HG03108 (cell line): ENCODE data around the gene CHAC2.
"Not testable (repeated sequence)": the region's sequence is repeated elsewhere in the genome, so short reads cannot be mapped to it uniquely, and the experiment has no call there.

Source experiments
- ATAC-seq: cut with Tn5 transposase; IDR thresholded peaks from one replicate; pipeline ENCODE4 v1.9.1; 2021; ENCODE audit warnings: moderate library complexity; ENCODE audit not compliant: unreplicated experiment

The CHAC2 gene

DNA sequence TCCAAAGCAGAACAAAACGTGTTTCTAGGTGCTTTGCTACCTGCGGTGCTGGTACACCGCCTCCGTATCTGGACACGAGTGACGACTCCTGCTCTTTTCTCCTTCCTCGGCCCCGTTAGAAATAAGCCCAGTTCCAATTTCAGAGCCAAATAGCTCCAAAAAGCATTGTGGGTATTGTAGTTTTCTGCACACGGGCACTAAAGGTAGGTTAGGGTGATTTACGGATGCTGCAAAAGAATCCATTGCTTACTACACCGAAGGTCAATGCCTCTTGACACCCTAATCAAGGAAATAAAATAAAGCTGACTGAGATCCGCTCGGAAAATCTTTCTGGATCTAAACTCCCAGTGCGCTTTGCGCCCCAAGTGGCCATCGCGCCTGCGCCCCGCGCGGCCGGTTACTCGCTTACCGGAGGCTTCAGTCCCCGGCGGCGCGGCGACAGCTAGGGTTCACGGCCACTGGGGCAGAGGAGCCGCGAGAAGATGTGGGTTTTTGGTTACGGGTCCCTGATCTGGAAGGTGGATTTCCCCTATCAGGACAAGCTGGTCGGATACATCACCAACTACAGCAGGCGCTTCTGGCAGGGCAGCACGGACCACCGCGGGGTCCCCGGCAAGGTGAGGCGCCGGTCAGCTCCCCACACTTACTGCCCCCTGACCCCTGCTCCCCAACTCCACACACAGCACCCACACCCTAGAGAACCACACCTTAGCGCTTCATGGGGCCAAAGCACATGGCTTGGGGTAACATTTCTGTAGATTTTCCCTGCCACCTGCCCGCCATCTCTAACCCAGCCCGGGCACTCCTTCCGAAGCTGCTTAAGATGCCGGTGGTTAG, at the start of gene CHAC2:
Gene CHAC2, plus strand, starts transcription at position 400 of the 837 bp plus-strand sequence. Its CDS starts 83 bp downstream, at position 483.
- ATAC-seq: peak; percentile 91

DNA sequence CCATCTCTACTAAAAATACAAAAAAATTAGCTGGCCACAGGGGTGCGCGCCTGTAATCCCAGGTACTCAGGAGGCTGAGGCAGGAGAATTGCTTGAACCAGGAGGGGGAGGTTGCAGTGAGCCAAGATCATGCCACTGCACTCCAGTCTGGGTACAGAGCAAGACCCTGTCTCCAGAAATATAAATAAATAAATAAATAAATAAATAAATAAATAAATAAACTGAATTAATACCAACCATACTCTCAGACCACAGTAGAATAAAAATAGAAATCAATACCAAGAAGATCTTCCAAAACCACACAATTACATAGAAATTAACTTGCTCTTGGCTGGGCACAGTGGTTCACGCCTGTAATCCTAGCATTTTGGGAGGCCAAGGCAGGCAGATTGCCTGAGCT, 46.7 kb upstream of the CHAC2 start:
- ATAC-seq: not testable (repeated sequence)

DNA sequence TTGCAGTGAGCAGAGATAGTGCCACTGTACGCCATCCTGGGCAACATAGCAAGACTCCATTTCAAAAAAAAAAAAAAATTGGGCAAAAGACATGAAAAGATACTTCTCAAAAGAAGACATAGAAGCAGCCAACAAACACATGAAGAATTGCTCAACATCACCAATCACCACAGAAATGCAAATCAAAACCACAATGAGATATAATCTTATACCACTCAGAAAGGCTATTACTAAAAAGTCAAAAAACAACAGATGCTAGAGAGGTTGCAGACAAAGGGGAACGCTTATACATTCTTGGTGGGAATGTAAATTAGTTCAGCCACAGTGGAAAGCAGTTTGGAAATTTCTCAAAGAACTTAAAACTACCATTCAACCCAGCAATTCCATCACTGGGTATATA, 43.1 kb upstream of the CHAC2 start:
- no peak for ATAC-seq

DNA sequence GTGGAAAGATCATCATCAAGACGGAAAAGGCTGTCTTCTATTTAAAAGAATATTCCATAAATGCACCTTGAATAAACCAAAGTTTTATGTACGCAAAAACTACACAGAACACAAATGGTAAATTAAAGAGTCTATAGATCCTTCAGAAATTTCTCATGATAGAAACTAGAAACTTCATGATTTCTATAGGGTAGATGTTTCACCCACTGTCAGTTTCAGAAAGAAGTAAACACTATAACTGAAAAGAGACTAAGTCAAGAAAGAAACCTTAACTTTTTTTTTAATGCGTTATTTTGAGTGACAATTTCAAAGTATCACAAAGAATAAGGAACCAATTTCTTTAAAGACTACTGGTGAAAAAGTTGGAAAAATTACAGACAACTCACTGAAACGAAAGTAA, 41.9 kb upstream of the CHAC2 start:
- ATAC-seq: no peak

DNA sequence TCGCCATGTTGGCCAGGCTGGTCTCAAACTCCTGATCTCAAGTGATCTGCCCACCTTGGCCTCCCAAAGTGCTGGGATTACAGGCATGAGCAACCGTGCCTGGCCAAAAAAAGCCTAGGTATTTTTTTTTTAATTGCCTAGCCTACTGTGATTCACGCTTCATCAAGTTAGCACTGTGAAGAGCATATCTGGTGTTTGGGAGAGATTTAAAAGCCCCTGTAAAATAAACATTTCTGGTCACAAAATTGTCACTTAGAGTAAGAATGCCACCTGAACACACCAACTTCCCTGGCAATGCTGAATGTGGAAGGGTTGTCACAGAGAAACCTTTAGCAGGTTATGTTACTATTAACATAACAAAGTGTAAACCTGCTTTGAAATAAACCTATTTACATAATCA, 39.7 kb upstream of the CHAC2 start:
- ATAC-seq: no peak

- no peak for ATAC-seq
Measured at GRCh38 chr2:53729143-53729762, 38.4 kb upstream of the CHAC2 start.

DNA sequence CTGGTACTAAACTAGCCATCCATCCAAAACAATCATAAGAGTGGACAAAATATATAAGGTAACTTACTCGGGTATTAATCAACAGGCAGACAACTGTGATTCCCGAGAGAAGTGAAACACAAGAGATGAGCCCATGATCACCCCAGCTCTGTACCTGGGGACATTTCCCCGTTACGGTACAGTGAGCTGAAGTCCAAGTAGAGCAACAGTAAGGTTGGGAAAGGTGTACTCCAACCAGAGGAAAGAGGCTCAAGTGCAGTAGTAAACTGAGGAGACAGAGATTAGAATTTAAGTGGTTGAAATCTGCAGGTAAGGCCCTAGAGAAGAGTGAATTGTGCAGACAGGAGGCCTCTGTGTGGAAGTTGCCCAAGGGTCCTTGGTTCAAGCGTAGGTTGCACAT, 30.5 kb upstream of the CHAC2 start:
- ATAC-seq: no peak

GRCh38 chr2:53739032-53739431, 28.6 kb upstream of the CHAC2 start:
- ATAC-seq: no peak

- no peak for ATAC-seq
Measured at GRCh38 chr2:53740170-53740569, 27.4 kb upstream of the CHAC2 start.

- ATAC-seq: no peak
Measured at GRCh38 chr2:53744395-53745065, 23.1 kb upstream of the CHAC2 start.

DNA sequence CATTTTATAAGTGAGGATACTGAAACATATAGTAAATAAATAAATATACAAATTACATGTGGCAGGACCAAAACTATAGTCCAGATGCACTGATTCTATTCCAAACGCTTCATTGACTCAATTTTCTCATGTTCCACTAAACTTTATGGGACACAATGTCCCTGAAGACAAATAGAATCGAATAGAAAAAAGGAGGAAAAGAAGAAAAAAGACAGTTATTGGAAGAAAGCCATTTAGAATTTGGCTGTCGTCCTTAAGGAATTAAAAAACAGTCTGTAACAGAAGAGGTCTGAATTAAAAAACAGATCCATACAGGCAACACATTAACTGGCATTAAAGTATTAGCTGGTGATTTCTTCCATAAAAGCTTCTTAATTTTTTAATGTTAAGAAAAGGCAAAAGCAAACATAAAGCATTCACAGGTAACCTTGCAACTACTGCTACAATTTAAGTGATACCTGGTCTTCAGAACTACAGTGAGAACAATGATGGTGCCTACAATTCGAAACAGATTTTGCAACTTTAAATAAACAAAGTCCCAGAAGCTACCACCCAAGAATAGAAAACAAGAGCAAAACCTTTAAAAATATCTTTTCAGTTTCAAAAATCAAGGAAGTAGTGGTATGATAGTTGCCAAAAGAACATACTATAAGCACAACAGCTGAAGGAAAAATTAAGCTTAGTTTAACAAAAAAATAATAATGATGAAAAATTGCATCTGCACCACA, 17.4 kb upstream of the CHAC2 start:
- no peak for ATAC-seq

GRCh38 chr2:53751728-53752127, 15.9 kb upstream of the CHAC2 start:
- ATAC-seq: peak; percentile 71

GRCh38 chr2:53752385-53752784, 15.2 kb upstream of the CHAC2 start:
- no peak for ATAC-seq

GRCh38 chr2:53753041-53753440, 14.6 kb upstream of the CHAC2 start:
- no peak for ATAC-seq

- no peak for ATAC-seq
Measured at GRCh38 chr2:53755121-53755520, 12.5 kb upstream of the CHAC2 start.

- ATAC-seq: no peak
Measured at GRCh38 chr2:53756644-53757043, 11.0 kb upstream of the CHAC2 start.

- ATAC-seq: not testable (repeated sequence)
Measured at GRCh38 chr2:53757206-53757605, 10.4 kb upstream of the CHAC2 start.

- ATAC-seq: no peak
Measured at GRCh38 chr2:53765767-53766166, 1.8 kb upstream of the CHAC2 start.

- ATAC-seq: peak; percentile 43
Measured at GRCh38 chr2:53768242-53768542, 588 bp downstream of the CHAC2 start.

DNA sequence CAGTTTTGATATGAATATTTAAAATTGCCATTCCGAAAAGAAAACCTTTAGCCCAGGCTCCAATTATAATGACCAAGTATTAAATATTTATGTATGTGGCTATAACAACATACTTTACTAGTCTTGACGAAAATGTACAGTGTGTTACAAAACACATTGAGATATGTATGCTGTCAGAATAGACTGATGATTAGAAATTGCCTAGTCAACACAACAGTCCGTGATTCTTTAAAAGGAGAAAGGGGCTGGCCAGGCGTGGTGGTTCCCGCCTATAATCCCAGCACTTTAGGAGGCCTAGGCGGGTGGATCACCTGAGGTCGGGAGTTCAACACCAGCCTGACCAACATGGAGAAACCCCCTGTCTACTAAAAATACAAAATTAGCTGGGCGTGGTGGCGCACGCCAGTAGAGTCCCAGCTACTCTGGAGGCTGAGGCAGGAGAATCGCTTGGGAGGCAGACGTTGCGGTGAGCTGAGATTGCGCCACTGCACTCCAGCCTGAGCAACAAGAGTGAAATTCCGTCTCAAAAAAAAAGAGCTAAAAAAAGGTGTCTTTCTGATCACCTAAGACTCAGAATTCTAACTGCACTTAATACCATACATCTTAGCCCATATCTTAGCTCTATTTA, 1.8 kb downstream of the CHAC2 start:
- ATAC-seq: no peak

DNA sequence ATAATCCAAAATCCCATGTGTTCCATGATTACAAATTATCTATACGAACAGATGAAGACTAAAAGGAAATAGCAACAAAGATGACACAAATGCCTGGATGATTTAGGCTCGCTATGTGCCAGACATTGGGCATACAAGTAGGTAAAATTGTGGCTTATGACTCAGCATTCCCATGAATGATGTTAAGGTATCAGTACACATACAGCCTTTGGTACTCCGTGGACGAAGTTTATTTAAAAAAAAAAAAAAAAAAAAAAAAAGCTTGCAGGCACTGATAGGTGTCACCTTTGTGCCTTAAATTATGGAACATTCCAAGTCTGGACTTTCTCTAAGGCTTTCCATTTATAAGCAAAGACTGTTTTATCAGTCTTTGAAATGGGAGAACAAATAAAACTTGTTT, 2.7 kb downstream of the CHAC2 start:
- no peak for ATAC-seq
